IPS-15b (cell line): ENCODE data around the gene LAMB1.
"Not testable (repeated sequence)": the region's sequence is repeated elsewhere in the genome, so short reads cannot be mapped to it uniquely, and the experiment has no call there.

Experiments
- H3K27me3 ChIP-seq: one replicate; pipeline ENCODE4 v1.6.1; 2013; ENCODE audit warnings: low read length; ENCODE audit not compliant: control insufficient read depth, insufficient read depth
- H3K36me3 ChIP-seq: one replicate; pipeline ENCODE4 v1.6.1; 2013; ENCODE audit warnings: low read length; ENCODE audit not compliant: control insufficient read depth, insufficient read depth
- H3K4me1 ChIP-seq: one replicate; pipeline ENCODE4 v1.6.1; 2013; ENCODE audit warnings: mild to moderate bottlenecking, low read length; ENCODE audit not compliant: control insufficient read depth, insufficient read depth
- H3K4me3 ChIP-seq: one replicate; pipeline ENCODE4 v1.5.1; 2013; ENCODE audit warnings: low read depth, low read length
- H3K9ac ChIP-seq: one replicate; pipeline ENCODE4 v1.6.1; 2013; ENCODE audit warnings: low read depth, mild to moderate bottlenecking, low read length
- H3K9me3 ChIP-seq: one replicate; pipeline ENCODE4 v1.6.1; 2013; ENCODE audit warnings: mild to moderate bottlenecking, low read length; ENCODE audit not compliant: control insufficient read depth, insufficient read depth

LAMB1 gene

GRCh38 chr7:107917763-107918651, 85.0 kb downstream of the LAMB1 start:
- no peaks in the 10 kb centered on the region for H3K36me3 ChIP-seq
- no peaks in the 10 kb centered on the region for H3K4me1 ChIP-seq
- no peak overlapping the region for H3K4me3 ChIP-seq
- no peak overlapping the region for H3K9ac ChIP-seq
- no peaks in the 10 kb centered on the region for H3K27me3 ChIP-seq
- no peaks in the 10 kb centered on the region for H3K9me3 ChIP-seq

- Histone ChIP-seq H3K9me3 (no peaks in the 10 kb centered on the region), H3K36me3 (no peaks in the 10 kb centered on the region), H3K9ac (no peak overlapping the region), H3K4me1 (no peaks in the 10 kb centered on the region), H3K27me3 (no peaks in the 10 kb centered on the region), H3K4me3 (no peak overlapping the region)
These were observed 87.4 kb downstream of the LAMB1 start for GRCh38 chr7:107915541-107915940.

GRCh38 chr7:107914831-107915230, 88.1 kb downstream of the LAMB1 start:
- Histone ChIP-seq H3K4me3 (no peak overlapping the region), H3K9me3 (no peaks in the 10 kb centered on the region), H3K27me3 (no peaks in the 10 kb centered on the region), H3K9ac (no peak overlapping the region), H3K36me3 (no peaks in the 10 kb centered on the region), H3K4me1 (no peaks in the 10 kb centered on the region)

- H3K4me1 ChIP-seq = no peaks in the 10 kb centered on the region
- H3K27me3 ChIP-seq = no peaks in the 10 kb centered on the region
- H3K9ac ChIP-seq = no peak overlapping the region
- H3K4me3 ChIP-seq = no peak overlapping the region
- no peaks in the 10 kb centered on the region for H3K36me3 ChIP-seq
- no peaks in the 10 kb centered on the region for H3K9me3 ChIP-seq
These were observed 89.1 kb downstream of the LAMB1 start for GRCh38 chr7:107913851-107914250.

GRCh38 chr7:107911981-107912380, 91.0 kb downstream of the LAMB1 start:
- H3K4me3 ChIP-seq = no peak overlapping the region
- H3K36me3 ChIP-seq = peaks cover under 1% of the 10 kb centered on the region
- no peaks in the 10 kb centered on the region for H3K9me3 ChIP-seq
- no peak overlapping the region for H3K9ac ChIP-seq
- H3K4me1 ChIP-seq = no peaks in the 10 kb centered on the region
- no peaks in the 10 kb centered on the region for H3K27me3 ChIP-seq

GRCh38 chr7:107909445-107909844, 93.5 kb downstream of the LAMB1 start:
- peaks cover 3% of the 10 kb centered on the region for H3K36me3 ChIP-seq
- no peak overlapping the region for H3K4me3 ChIP-seq
- no peaks in the 10 kb centered on the region for H3K4me1 ChIP-seq
- H3K9me3 ChIP-seq = no peaks in the 10 kb centered on the region
- H3K27me3 ChIP-seq = no peaks in the 10 kb centered on the region
- no peak overlapping the region for H3K9ac ChIP-seq

- Histone ChIP-seq H3K4me1 (no peaks in the 10 kb centered on the region), H3K36me3 (peaks cover 3% of the 10 kb centered on the region), H3K27me3 (no peaks in the 10 kb centered on the region), H3K4me3 (no peak overlapping the region), H3K9me3 (no peaks in the 10 kb centered on the region), H3K9ac (no peak overlapping the region)
These were observed 95.2 kb downstream of the LAMB1 start for GRCh38 chr7:107907790-107908189.

GRCh38 chr7:107902381-107902780, 100.6 kb downstream of the LAMB1 start:
- H3K9me3 ChIP-seq = no peaks in the 10 kb centered on the region
- no peaks in the 10 kb centered on the region for H3K27me3 ChIP-seq
- H3K4me1 ChIP-seq = no peaks in the 10 kb centered on the region
- H3K9ac ChIP-seq = no peak overlapping the region
- H3K36me3 ChIP-seq = peaks cover 3% of the 10 kb centered on the region
- H3K4me3 ChIP-seq = no peak overlapping the region

GRCh38 chr7:107900496-107901015, 102.4 kb downstream of the LAMB1 start:
- H3K36me3 ChIP-seq = peaks cover 5% of the 10 kb centered on the region
- H3K4me1 ChIP-seq = no peaks in the 10 kb centered on the region
- no peaks in the 10 kb centered on the region for H3K9me3 ChIP-seq
- H3K4me3 ChIP-seq = no peak overlapping the region
- no peak overlapping the region for H3K9ac ChIP-seq
- H3K27me3 ChIP-seq = no peaks in the 10 kb centered on the region

GRCh38 chr7:107898997-107899594, 103.9 kb downstream of the LAMB1 start:
- H3K27me3 ChIP-seq = no peaks in the 10 kb centered on the region
- no peaks in the 10 kb centered on the region for H3K9me3 ChIP-seq
- peaks cover 5% of the 10 kb centered on the region for H3K36me3 ChIP-seq
- no peak overlapping the region for H3K4me3 ChIP-seq
- H3K4me1 ChIP-seq = no peaks in the 10 kb centered on the region
- no peak overlapping the region for H3K9ac ChIP-seq

- not testable (repeated sequence) for H3K9me3 ChIP-seq, H3K36me3 ChIP-seq, H3K27me3 ChIP-seq, H3K9ac ChIP-seq, H3K4me1 ChIP-seq
- H3K4me3 ChIP-seq = peak overlapping the region; percentile 95
These were observed 110.6 kb downstream of the LAMB1 start for GRCh38 chr7:107892367-107892741.
